Neural progenitor cell (in vitro differentiated cells): Measurements from ENCODE around the gene SMG6.

Source experiments
- EZH2 ChIP-seq: fragments of 200-600 bp; sonication (generic); IDR thresholded peaks from 2 replicates; pipeline ENCODE4 v1.6.1; 2017; ENCODE audit warnings: antibody characterized with exemption, mild to moderate bottlenecking, moderate library complexity
- TF ChIP-seq, protein P1 (sequence below): fragments of 200-600 bp; sonication (generic); IDR thresholded peaks from 2 replicates; pipeline ENCODE4 v1.5.1; 2017; ENCODE audit warnings: antibody characterized with exemption, mild to moderate bottlenecking

DNA sequence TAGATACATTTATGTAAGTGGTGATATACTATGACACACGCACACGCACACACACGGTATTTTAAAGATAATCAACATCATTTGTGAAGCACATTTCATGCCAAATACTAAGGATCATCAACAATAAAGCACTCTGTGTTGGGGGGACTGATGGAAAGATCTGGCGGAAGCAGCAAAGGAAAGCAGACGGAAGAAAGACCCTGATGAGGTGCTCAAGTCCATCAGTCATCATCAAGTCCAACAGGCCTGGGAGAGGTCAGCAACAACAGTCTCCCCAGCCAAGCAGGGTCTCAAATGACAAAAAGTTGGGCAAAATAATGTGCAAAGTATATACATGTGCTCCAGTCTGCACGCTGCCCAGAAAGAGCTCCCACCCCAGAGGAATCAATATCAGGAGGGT is 193.1 kb downstream of the SMG6 start:
- TF ChIP-seq, protein P1, sequence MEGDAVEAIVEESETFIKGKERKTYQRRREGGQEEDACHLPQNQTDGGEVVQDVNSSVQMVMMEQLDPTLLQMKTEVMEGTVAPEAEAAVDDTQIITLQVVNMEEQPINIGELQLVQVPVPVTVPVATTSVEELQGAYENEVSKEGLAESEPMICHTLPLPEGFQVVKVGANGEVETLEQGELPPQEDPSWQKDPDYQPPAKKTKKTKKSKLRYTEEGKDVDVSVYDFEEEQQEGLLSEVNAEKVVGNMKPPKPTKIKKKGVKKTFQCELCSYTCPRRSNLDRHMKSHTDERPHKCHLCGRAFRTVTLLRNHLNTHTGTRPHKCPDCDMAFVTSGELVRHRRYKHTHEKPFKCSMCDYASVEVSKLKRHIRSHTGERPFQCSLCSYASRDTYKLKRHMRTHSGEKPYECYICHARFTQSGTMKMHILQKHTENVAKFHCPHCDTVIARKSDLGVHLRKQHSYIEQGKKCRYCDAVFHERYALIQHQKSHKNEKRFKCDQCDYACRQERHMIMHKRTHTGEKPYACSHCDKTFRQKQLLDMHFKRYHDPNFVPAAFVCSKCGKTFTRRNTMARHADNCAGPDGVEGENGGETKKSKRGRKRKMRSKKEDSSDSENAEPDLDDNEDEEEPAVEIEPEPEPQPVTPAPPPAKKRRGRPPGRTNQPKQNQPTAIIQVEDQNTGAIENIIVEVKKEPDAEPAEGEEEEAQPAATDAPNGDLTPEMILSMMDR = no peak
- no peak for TF ChIP-seq EZH2
